CD4-positive, alpha-beta T cell treated with Interleukin-12 subunit alpha and Interleukin-12 subunit beta, for 1 hour (primary cell): Measurements from ENCODE around the gene EEF2.
"Not testable (repeated sequence)": the region's sequence is repeated elsewhere in the genome, so short reads cannot be mapped to it uniquely, and the experiment has no call there.

Experiments
- DNase-seq: peaks from one replicate; pipeline ENCODE4 v3.0.0-alpha.2; 2020

EEF2 gene

DNA sequence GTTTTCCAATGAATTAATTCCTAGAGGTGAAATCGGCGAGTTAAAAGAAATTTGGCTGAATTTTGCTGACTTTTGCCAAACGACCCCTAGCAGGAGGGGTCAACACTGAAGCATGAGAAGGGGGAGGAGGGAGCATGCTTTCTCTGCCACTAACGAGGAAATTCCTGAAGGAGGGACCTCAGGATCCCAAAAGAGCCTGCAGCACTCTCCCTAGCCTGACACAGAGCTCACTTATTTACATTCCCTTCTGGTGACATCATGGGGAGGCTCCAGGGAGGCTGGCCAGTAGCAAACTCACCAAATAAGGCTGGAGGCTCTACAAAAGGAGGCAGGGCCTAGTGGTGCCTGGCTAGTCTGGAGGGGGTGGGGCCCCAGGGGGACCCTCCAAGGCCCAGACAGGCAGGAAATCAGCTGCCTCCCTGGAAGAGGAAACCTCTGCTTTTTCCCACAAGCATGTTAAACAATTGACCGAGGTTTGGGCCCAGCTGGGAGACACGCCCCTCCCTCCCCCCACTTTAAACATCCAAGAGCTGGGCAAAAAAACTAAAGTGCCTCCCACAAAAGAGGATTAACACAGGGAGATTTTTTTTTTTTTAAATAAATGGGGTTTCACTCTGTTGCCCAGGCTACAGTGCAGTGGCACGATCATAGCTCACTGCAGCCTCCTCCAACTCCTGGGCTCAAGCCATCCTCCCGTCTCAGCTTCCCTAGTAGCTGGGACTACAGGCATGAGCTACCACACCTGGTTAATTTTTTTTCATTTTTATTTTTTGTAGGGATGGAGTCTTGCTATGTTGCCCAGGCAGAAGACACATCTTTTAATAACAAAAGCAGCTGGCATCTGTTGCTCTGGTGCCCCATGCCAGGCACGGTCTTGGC lies 16.5 kb downstream of the EEF2 start:
- no peak for DNase-seq

DNA sequence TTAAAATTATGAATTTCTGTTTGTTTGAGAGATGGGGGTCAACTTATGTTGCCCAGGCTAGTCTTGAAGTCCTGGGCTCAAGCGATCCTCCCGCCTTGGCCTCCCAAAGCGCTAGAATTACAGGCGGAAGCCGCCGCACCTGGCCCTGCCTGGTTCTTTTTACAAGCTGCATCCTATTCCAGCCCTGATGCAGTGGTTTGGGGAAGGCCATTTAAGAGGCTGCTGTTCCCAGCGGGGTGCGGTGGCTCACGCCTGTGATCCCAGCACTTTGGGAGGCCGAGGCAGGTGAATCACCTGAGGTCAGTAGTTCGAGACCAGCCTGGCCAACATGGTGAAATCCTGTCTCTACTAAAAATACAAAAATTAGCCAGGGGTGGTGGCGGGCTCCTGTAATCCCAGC lies 17.3 kb downstream of the EEF2 start:
- not testable (repeated sequence) for DNase-seq

DNA sequence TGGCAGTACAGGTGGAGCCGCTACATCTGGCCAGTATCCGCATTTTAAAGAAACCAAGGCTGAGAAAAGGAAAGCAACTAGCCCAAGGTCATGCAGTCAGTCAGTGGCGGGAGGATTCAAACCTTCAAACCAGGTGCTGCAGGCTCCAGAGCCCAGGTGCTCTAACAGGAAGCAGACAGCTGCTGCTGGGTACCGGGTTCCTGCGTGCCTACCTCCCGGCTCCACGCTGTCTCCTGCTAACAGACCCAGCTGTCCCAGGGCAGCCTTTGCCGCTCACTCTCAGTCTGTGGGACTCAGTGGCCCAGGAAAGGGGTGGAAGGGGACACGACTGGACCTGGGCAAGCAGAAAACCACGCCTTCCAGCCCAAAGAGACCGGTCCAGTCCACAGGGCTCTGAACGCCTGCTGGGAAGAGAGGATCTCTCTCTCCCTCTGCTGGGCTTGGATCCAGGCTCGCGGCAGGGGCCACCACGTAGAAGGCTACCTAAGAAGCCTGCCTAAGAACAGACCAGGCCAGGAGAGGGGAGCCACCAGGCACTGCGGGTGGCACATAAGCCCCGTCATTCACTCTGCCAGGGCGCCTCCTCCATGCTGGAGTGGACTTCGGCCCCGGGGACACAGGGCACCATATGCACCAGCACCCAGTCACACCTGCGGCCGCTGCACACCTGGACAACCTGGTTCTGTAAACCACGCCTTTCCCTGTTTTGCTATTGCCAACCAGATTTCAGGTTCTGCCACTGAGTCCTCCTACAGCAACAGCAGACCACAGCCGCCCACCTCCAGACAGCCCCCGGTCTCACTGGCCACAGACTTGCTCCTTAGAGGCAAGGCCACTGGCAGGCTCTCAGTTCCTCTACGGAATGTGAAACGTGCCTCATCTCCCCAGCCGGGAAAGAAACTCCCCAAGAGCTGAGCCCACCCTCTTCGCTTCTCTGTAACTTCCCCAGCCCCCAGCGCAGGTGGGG lies 18.9 kb downstream of the EEF2 start:
- no peak for DNase-seq

DNA sequence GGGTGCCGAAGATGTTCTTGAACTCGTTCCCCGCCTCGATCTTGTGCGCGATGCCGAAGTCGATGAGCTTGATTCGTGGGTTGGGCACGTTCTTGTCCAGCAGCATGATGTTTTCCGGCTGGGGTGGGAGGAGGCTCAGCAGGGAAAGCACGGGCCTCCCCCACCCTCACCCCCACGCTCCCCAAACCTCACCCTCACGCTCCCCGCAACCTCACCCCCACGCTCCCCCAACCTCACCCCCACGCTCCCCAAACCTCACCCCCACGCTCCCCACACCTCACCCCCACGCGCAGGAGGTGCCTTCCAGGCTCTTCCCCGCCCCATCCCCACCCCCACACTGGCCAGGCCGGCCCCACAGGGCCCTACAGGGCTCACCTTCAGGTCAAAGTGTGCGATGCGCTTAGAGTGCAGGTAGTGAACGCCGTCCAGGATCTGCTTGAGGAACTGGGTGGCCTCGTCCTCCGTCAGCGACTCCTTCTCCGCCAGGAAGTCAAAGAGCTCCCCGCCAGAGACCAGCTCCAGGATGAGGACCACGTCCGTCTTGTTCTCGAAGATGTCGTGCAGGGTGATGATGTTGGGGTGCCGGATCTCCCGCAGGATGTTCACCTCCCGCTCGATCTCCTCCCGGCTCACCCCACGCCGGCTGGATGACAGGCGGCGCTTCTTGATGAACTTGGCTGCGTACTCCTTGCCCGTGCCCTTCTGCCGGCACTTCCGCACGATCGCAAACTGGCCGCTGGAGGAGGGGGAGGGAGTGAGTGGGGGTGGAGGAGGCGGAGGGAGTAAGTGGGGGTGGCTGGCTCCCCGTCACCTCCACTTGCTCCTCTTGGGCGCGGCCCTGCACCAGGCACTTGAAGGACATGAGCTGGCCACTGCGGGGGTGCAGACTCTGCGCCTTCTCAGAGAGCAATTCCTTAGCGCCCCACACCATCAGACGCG lies 20.7 kb downstream of the EEF2 start:
- DNase-seq: no peak

DNA sequence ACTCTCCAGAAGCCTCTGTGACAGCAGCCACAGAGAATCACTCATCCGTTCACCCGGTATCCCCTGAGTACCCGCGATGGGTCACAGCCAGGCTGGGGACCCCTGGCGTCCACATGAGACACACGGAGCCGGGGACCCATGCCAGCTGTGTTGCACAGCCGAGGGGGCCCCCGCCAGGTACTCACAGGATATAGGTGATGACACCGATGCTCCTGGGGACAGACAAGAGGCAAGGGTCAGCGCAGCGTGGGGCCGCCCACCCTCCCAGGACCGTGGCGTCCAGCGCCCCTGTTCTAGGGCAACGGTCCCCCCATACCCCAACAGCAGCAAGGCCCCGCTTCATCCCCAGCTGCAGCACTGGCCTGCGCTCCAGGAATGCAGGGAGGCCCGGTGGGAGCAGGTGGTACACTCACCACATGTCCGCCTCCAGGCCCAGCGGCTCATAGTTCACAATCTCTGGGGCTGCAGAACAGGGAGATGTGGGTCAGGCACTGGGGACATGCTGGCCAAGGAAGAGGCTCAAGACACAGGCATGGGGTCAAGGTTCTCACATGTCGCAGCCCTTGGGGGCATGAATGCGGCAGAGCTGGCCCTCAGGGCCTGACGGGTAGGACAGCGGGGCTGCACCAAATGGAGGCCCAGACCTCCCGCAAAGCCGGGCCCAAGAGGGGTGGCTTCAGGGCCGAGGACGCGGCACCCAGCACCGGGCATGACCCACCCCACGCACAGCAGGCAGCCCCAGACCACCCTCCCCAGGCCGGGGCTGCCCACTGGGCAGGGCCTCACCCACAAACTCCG lies 21.6 kb downstream of the EEF2 start:
- no peak for DNase-seq

DNA sequence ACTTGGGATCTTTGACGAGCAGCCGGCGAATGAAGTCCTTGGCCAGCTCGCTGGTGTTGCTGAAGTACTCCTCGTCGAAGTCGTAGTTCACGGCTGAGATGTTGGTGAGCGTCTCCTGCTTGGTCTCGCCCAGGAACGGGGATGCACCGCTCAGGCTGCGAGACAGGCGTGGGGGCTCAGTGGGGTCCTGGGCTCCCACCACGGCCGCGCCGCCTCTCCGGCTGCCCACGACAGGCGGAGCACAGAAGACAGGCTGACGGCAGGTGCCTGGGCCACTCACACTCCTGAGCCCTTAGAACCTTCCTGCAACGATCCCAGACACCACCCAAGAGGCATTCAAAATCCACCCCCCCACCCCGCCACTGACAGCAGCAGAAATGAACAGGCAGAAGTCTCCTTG lies 24.3 kb downstream of the EEF2 start:
- no peak for DNase-seq

DNA sequence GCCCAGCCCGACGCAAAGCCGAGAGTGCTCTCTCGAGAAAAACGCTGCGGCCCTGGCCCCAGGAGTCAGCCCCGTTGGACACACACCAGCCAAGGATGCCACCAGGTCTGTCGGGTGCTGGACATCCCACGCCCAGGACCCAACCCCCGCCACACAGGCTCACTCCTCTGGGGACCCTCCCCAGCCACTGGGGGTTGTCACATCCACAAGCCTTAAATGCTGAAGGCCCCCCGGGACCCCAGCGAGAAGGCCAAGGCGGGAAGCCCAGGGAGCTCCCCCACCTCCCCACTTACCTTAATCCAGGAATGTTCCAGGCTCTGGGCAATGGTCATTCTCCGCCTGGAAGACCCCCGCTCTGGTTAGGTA lies 25.5 kb downstream of the EEF2 start:
- DNase-seq: no peak

DNA sequence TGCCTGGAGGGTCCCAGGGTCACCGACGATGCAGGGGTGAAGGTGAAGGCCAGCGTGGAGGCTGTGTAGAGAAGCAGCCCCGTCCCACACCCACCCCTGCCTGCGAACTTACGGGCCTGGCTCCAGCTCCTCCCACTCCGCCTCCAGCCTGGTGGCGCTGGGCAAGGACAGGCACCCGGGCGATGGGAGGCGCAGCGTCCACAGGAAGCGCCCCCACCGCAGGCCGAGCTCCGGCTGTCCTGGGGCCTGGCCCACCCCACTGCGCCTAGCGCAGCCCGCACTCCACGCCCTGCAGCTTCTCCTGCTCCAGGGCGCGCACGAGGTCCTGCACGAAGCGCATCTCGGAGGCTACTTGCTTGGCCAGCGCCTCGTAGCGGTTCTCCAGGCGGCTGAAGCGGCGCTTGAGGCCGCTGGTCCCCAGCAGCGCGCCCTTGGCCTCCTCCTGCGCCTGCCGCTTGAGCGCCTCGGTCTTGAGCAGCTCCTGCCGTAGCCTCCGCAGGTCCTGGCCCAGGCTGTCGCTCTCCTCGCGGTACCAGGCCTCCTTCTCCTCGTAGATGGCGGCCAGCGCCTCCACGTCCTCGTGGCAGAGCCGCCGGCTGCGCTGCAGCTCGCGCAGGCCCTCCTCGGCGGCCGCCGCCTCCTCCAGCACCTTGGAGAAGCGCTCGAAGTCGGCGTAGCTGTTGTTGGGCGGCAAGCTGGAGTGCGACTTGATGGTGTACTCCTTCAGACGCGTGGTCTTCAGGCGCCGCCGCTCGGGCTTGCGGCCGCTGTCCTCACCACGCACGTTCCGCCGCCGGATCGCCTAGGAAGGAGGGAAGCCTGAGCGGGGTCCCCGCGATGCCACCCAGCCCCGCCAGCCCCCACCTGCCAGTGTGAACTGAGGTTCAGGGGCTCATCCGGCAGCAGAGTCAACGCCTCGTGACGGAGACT lies 26.2 kb downstream of the EEF2 start:
- no peak for DNase-seq

DNA sequence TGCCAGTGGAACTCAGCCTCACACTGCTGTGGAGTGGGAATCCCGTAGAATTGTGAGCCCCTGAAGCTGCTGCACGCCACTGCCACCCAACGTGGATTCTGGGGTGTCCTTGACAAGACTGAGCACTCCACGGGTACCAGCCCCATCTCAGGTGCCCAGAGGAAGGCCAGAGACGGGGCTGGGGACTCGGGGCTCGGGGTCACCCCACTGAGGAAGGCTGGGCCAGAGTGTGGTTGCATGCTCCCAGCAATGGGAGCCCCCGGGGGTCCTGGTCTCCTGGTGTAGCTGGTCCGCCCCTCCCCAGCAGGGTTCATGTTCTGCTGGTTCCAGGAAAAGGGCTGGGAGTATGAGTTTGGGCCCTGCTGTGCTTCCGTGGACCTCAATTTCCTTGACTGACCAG lies 29.6 kb downstream of the EEF2 start:
- DNase-seq: no peak

DNA sequence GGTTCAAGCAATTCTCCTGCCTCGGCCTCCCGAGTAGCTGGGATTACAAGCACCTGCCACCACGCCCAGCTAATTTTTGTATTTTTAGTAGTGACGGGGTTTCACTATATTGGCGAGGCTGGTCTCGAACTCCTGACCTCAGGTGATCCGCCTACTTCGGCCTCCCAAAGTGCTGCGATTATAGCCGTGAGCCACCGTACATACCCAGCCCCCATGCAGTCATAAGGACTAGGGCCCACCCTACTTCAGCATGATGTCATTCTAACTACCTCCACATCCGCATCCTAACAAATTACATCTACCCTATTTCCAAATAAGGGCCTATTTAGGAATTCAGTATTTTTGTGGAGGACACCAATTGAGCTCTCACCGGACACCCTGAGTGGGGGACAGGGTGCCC lies 30.0 kb downstream of the EEF2 start:
- not testable (repeated sequence) for DNase-seq

DNA sequence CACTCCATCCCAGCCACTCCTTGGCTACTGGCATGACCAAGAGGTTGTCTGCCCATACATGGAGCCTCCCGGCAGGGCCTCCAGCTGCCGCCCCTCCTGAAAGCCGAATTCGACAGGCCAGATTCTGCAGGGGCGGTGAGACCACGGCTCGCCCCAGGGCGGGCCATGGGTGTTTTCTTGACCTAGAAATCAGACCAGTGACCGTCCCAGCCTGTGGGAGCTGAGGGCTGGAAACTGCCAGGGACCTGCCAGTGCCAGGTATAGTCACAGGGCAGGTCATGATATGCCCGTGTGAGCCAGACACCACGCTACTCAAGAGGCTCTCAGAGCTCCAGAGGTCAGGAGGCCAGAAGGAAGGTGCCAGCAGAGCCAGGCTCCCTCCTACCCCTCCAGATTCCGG lies 31.2 kb downstream of the EEF2 start:
- no peak for DNase-seq

DNA sequence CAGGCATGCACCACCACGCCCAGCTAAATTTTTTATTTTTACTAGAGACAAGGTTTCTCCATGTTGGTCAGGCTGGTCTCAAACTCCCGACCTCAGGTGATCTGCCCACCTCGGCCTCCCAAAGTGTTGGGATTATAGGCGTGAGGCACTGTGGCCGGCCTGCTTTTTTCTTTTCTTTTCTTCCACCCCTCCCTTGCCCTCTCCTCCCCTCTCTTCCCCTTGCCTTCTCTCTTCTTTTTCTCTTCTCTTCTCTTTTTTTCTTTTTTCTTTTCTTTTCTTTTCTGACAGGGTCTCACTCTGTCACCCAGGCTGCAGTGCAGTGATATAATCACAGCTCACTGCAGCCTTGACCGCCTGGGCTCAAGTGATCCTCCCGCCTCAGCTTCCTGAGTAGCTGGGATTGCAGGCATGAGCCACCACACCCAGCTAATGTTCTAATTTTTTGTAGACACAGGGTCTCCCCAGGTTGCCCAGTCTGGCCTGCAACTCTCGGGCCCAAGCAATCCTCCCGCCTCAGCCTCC lies 32.4 kb downstream of the EEF2 start:
- DNase-seq: not testable (repeated sequence)

DNA sequence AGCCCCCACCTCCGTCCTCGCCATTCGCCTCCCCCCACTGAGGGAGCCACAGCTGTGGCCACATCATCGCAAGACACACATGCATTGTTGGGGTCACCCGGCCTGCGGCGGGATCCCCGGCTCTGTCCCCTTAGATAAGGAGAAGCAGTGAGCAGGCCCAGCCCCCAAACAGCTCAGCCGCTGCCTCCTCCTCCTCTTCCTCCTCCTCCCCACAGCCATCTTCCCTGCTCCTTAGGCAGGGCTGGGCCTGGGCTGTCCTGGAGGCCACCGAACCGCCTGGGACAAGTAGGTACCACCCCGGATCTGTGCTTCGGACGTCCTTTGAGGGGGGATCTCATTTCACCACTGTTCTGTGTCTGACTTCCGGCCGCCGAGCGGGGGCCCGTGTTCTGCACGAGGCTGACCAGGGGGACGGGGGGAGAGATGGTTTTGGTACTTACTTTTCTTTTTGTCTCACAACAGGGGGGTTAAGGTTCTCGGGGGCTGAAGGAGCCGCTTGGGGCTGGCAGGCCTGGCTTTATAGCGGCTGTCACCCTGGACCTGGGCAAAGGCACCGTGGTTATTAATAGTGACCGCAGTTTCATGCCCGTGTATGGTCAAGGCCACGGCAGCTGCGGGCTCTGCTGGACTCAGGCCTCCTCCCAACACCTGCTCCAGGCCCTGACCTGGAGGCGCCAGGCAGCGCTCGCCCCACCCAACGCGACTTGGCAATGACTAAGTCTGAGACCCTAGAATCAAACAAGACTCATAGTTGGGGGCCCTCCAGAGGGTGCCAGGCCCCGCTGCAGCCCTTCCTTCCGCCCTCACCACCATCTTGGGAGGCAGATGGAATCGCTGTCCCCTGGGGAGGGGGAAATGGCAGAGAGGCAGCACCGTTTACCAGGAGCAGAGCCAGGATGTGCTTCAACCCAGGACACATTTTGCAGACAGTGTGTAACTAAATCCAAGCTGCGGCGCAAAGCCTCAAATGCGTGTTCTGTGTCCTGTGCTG lies 34.1 kb downstream of the EEF2 start:
- no peak for DNase-seq

DNA sequence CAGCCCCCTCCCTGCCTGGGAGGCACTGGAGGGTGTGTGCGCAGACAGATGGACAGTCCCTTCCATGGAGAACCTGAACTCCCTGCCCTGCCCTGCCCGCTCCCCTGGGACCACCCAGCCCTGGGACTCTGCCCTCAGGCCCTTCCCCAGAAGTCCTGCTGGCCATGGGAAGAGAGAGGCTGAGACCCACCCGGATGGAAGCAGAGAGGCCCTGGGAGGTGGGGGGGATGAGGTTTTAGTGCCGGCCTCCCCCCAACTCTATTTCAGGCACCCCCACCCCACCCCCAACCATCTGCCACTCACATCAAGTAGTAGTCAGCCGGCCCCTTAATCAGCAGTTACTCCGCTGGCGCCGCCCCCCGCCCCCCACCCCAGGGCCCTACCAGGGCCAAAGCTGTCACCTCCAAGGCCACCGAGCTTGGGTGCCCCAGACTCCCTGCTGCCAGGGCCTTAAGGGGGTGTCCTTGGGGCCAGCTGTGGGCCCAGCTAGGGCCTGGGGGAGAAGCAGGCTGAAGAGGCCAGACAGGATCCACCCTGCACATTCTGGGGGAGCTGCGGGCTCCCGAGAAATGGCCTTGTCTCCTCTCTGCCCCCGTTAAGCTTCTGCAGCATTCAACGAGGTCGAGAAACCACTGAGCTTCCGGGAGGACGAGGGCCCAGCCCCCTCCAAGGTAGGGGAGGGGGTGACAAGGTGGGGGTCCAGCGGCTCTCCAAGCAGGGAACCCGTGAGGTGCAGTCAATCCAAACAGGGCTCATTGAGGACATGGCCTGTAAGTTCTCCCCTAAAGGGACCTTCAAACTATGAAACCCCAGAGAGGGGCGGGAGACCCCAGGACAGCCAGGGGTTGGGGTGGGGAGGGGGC lies 35.0 kb downstream of the EEF2 start:
- DNase-seq: no peak

DNA sequence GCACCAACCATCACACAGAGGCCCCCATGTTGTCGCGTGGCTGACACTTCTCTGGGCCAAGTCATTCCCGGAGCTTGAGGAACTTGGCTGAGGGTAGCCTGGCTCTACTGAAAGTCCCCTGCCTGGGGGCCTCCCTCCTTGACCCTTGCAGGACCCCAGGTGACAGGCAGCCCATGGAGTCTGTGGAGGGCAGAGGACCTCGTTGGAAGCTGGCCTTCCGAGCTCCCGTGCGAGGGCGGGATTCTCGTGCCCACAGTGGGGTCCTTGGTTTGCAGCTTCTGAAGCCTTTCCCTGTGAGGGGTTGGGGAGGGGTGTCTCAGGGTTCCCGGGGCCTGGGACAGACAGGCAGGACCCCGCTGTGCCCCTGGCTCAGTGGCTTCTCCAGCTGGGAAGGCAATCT lies 36.0 kb downstream of the EEF2 start:
- no peak for DNase-seq

DNA sequence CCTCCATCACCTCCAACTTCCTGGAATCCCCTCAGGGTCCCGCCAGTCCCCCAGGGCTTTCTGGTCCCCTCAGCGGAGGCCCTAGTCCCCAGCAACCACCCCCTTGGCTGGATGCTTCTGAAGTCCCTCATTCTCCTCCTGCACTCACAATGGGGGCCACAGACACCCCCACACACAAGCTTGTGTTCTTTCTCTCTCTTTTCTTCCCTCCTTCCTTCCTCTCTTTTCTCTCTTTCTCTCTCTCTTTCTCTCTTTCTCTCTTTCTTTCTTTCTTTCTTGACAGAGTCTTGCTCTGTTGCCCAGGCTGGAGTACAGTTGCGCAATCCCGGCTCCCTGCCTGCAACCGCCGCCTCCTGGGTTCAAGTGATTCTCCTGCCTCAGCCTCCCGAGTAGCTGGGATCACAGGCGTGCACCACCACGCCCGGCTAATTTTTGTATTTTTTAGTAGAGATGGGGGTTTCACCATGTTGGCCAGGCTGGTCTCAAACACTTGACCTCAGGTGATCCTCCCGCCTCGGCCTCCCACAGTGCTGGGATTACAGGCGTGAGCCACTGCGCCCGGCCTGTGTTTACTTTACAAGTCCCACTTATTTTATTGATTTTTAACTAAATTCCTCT lies 37.8 kb downstream of the EEF2 start:
- not testable (repeated sequence) for DNase-seq

DNA sequence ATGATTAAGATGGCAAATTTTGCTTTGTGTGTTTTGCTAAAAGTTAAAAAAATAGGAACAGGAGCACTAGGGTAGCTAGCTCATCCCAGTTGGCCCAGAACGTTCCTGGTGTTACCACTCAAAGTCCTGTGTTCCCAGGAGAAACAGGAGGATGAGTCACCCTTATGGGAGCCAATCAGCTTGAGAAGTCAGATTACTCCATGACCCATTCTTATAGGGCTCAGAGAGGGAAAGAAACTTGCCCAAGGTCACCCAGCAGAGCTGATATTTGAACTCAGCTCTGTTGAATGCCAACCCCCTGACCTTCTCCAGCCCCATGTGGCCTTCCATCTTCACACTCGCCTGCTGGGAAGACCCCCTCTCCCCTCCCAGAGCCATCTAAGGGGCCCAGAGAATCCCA lies 39.4 kb downstream of the EEF2 start:
- no peak for DNase-seq
